Keratinocyte (primary cell): ENCODE data around the gene F11R. TPM values are rescaled to one million over a fixed set of nuclear protein-coding genes. Genes with fewer than 3 reads are reported as not detected.
"Not testable (repeated sequence)": the region's sequence is repeated elsewhere in the genome, so short reads cannot be mapped to it uniquely, and the experiment has no call there.

ENCODE experiments used
- DNase-seq: peaks from one replicate; pipeline ENCODE4 v3.0.0-alpha.2; 2011; ENCODE audit warnings: low read depth, missing footprints, low spot score
- FAIRE-seq: peaks from 2 replicates; lab custom pipeline; 2011; peaks lifted over from hg19 to GRCh38; lab: Jason Lieb, UNC
- H2AFZ ChIP-seq: 2 replicates; pipeline ENCODE4 v1.6.0; 2012; ENCODE audit warnings: low read length, control low read depth, inconsistent platforms; ENCODE audit not compliant: control insufficient read depth
- H3K27ac ChIP-seq: 2 replicates; pipeline ENCODE4 v1.5.1; 2011; ENCODE audit warnings: low read length; ENCODE audit not compliant: control insufficient read depth, insufficient read depth
- H3K27me3 ChIP-seq: 3 replicates; pipeline ENCODE4 v1.6.0; 2011; ENCODE audit warnings: low read length; ENCODE audit not compliant: control insufficient read depth, insufficient read depth; ENCODE audit errors: extremely low read depth
- H3K36me3 ChIP-seq, 2 experiments: 2 replicates in 1 of 2; 3 replicates in 1 of 2; pipeline ENCODE4 v1.5.1; 2011; ENCODE audit warnings: low read length in 2 of 2, mild to moderate bottlenecking in 1 of 2; ENCODE audit not compliant: control insufficient read depth in 2 of 2, insufficient read depth in 2 of 2; ENCODE audit errors: extremely low read depth in 1 of 2
- H3K4me1 ChIP-seq: 3 replicates; pipeline ENCODE4 v1.5.1; 2011; ENCODE audit warnings: low read length; ENCODE audit not compliant: control insufficient read depth, insufficient read depth; ENCODE audit errors: extremely low read depth
- H3K4me2 ChIP-seq: 3 replicates; pipeline ENCODE4 v1.6.0; 2011; ENCODE audit warnings: low read depth, low read length; ENCODE audit not compliant: control insufficient read depth, insufficient read depth; ENCODE audit errors: extremely low read depth
- H3K4me3 ChIP-seq, 3 experiments: fragments of 200-600 bp in 1 of 3; sonication (generic) in 1 of 3; 2 replicates in 2 of 3; 3 replicates in 1 of 3; pipeline ENCODE4 v1.5.1; 2011 to 2016; ENCODE audit warnings: low read length in 3 of 3, mild to moderate bottlenecking in 3 of 3, control low read depth in 2 of 3, inconsistent platforms in 1 of 3, low read depth in 1 of 3, mixed read lengths in 1 of 3, mixed run types in 1 of 3, moderate library complexity in 1 of 3; ENCODE audit not compliant: control insufficient read depth in 2 of 3, insufficient read depth in 2 of 3; ENCODE audit errors: extremely low read depth in 1 of 3
- H3K79me2 ChIP-seq: 2 replicates; pipeline ENCODE4 v1.6.0; 2012; ENCODE audit warnings: low read length; ENCODE audit not compliant: control insufficient read depth, insufficient read depth
- H3K9ac ChIP-seq: 3 replicates; pipeline ENCODE4 v1.6.0; 2011; ENCODE audit warnings: low read length; ENCODE audit not compliant: control insufficient read depth, insufficient read depth; ENCODE audit errors: extremely low read depth
- H3K9me1 ChIP-seq: 3 replicates; pipeline ENCODE4 v1.6.0; 2011; ENCODE audit warnings: low read length; ENCODE audit not compliant: control insufficient read depth, insufficient read depth; ENCODE audit errors: extremely low read depth
- H3K9me3 ChIP-seq: 2 replicates; pipeline ENCODE4 v1.5.1; 2012; ENCODE audit warnings: low read depth, low read length; ENCODE audit not compliant: control insufficient read depth
- H4K20me1 ChIP-seq: 3 replicates; pipeline ENCODE4 v1.6.0; 2011; ENCODE audit warnings: low read length; ENCODE audit not compliant: control insufficient read depth, insufficient read depth; ENCODE audit errors: extremely low read depth
- CTCF ChIP-seq, 3 experiments: IDR thresholded peaks in 1 of 3; conservative IDR thresholded peaks in 1 of 3; optimal IDR thresholded peaks in 1 of 3; 2 replicates in 2 of 3; 3 replicates in 1 of 3; pipeline versions ENCODE3 to v1.5.1; 2011; ENCODE audit warnings: low read length in 3 of 3, mild to moderate bottlenecking in 3 of 3, moderate library complexity in 2 of 3, control low read depth in 1 of 3, inconsistent platforms in 1 of 3; ENCODE audit not compliant: insufficient read depth in 2 of 3; ENCODE audit errors: extremely low read depth in 1 of 3
- EZH2 ChIP-seq: IDR thresholded peaks from one replicate; pipeline ENCODE4 v1.6.1; 2012; ENCODE audit warnings: inconsistent platforms, mild to moderate bottlenecking, low read length, moderate library complexity
- dilution Hi-C: fragments of 300-500 bp; cut with MboI; formaldehyde crosslinking; loops from one replicate; pipeline ENCODE4 v1.7.0; 2020; ENCODE audit warnings: low sequenced_read_pairs; ENCODE audit not compliant: extremely low pct_ligation_motif_present
- polyA plus RNA-seq, 5 experiments: library from polyadenylated mRNA; depleted of rRNA in 3 of 5; stranded (reverse) in 3 of 5; stranded (forward) in 1 of 5; unstranded in 1 of 5; fragments of >200 nt; gene quantifications; 1 replicate in 1 of 5; 2 replicates in 3 of 5; 3 replicates in 1 of 5; pipeline versions ENCODE4 v1.2.1 to v1.2.3, GENCODE V29; 2011 to 2012; ENCODE audit warnings: missing spikeins in 2 of 5, low read depth in 1 of 5, low replicate concordance in 1 of 5

The F11R gene
- polyA plus RNA-seq, 1 donor (not counting 4 experiments of a cell fraction or from before 2014, with no cell fraction given) = 224 TPM

GRCh38 chr1:160996178-160996577 is 24.8 kb downstream of the F11R start:
- peak; percentile 71 for DNase-seq
- FAIRE-seq = peak; percentile 91
- Histone ChIP-seq H3K4me3 (no peak overlapping the region), H3K27me3 (no peaks in the 10 kb centered on the region), H3K9me3 (no peaks in the 10 kb centered on the region), H3K79me2 (peaks cover 1% of the 10 kb centered on the region), H4K20me1 (no peaks in the 10 kb centered on the region), H3K4me2 (peak overlapping the region; percentile 48), H3K27ac (peak overlapping the region; percentile 93), H3K4me1 (peaks cover 29% of the 10 kb centered on the region), H3K9ac (peak overlapping the region; percentile 47), H2AFZ (no peak overlapping the region), H3K36me3 (peaks cover 28 to 30% of the 10 kb centered on the region in 2 experiments), H3K9me1 (no peaks in the 10 kb centered on the region)
- dilution Hi-C loops = no loop called here
- TF ChIP-seq EZH2 (no peak), CTCF (optimal IDR thresholded peaks at IDR 0.05 in 1 of 3, IDR thresholded peaks at IDR 0.05 in 1 of 3, conservative IDR thresholded peaks at IDR 0.05 in 1 of 3; ENCODE audit: extremely low read depth in 1 of 3, insufficient read depth in 2 of 3, low read length in 3 of 3) (no peak)

GRCh38 chr1:160993544-160994193 is 27.3 kb downstream of the F11R start:
- Histone ChIP-seq H3K36me3 (peaks cover 11 to 13% of the 10 kb centered on the region in 2 experiments), H3K79me2 (no peaks in the 10 kb centered on the region), H2AFZ (no peak overlapping the region), H3K4me1 (peaks cover 32% of the 10 kb centered on the region), H3K9me3 (no peaks in the 10 kb centered on the region), H4K20me1 (no peaks in the 10 kb centered on the region), H3K9ac (no peak overlapping the region), H3K4me2 (no peak overlapping the region), H3K27ac (no peak overlapping the region), H3K9me1 (no peaks in the 10 kb centered on the region), H3K4me3 (no peak overlapping the region), H3K27me3 (no peaks in the 10 kb centered on the region)
- FAIRE-seq (no peak), DNase-seq (no peak)
- dilution Hi-C loops = no loop called here
- TF ChIP-seq CTCF (optimal IDR thresholded peaks at IDR 0.05 in 1 of 3, IDR thresholded peaks at IDR 0.05 in 1 of 3, conservative IDR thresholded peaks at IDR 0.05 in 1 of 3; ENCODE audit: extremely low read depth in 1 of 3, insufficient read depth in 2 of 3, low read length in 3 of 3) (peak in 2 of 3 experiments; percentile 5 to 35), EZH2 (no peak)

GRCh38 chr1:160992036-160992435 is 28.9 kb downstream of the F11R start:
- FAIRE-seq, H3K9me3 ChIP-seq, H3K79me2 ChIP-seq, H3K27ac ChIP-seq, H3K9me1 ChIP-seq, H4K20me1 ChIP-seq, H3K9ac ChIP-seq, dilution Hi-C loops, H3K4me2 ChIP-seq, H3K4me3 ChIP-seq, H3K27me3 ChIP-seq, DNase-seq, H3K36me3 ChIP-seq, H2AFZ ChIP-seq: not testable (repeated sequence)
- H3K4me1 ChIP-seq = peaks cover 25% of the 10 kb centered on the region
